Measurements from ENCODE around the gene BICDL1.

Gene BICDL1

GRCh38 chr12:120102189-120103043, 113.4 kb downstream of the BICDL1 start:
- H3K4me3 ChIP-seq (ENCODE audit: low read length): no peak overlapping the region
- no peak for TF ChIP-seq ZNF274 (IDR thresholded peaks at IDR 0.05; ENCODE audit: low read depth, low read length)

- no peak for TF ChIP-seq ZNF274 (IDR thresholded peaks at IDR 0.05; ENCODE audit: low read depth, low read length)
These were observed 114.0 kb downstream of the BICDL1 start for GRCh38 chr12:120103044-120103338.

GRCh38 chr12:120103371-120103770, 114.3 kb downstream of the BICDL1 start:
- no peak for TF ChIP-seq ZNF274 (IDR thresholded peaks at IDR 0.05; ENCODE audit: low read depth, low read length)
- H3K4me3 ChIP-seq (ENCODE audit: low read length): no peak overlapping the region

More at GRCh38 chr12:120103044-120103338, 114.0 kb downstream of the BICDL1 start:
- H3K4me3 ChIP-seq (ENCODE audit: low read length): no peak overlapping the region

GRCh38 chr12:120106151-120106550, 117.1 kb downstream of the BICDL1 start:
- no peak for TF ChIP-seq ZNF274 (IDR thresholded peaks at IDR 0.05; ENCODE audit: low read depth, low read length)
- H3K4me3 ChIP-seq (ENCODE audit: low read length): no peak overlapping the region

- peak overlapping the region; percentile 4; the same call in 1 of the 2 replicates for H3K4me3 ChIP-seq (ENCODE audit: low read length)
- no peak for TF ChIP-seq ZNF274 (IDR thresholded peaks at IDR 0.05; ENCODE audit: low read depth, low read length)
These were observed 120.7 kb downstream of the BICDL1 start for GRCh38 chr12:120109570-120110267.

- TF ChIP-seq ZNF274 (IDR thresholded peaks at IDR 0.05; ENCODE audit: low read depth, low read length): no peak
- peak overlapping the region; percentile 4; the same call in 1 of the 2 replicates for H3K4me3 ChIP-seq (ENCODE audit: low read length)
These were observed 121.8 kb downstream of the BICDL1 start for GRCh38 chr12:120110550-120111501.

GRCh38 chr12:120115066-120115465, 126.0 kb downstream of the BICDL1 start:
- H3K4me3 ChIP-seq (ENCODE audit: low read length): peak overlapping the region; percentile 99; the same call in 1 of the 2 replicates
- TF ChIP-seq ZNF274 (IDR thresholded peaks at IDR 0.05; ENCODE audit: low read depth, low read length): no peak

GRCh38 chr12:120115692-120116440, 126.8 kb downstream of the BICDL1 start:
- peak overlapping the region; percentile 99 for H3K4me3 ChIP-seq (ENCODE audit: low read length)
- TF ChIP-seq ZNF274 (IDR thresholded peaks at IDR 0.05; ENCODE audit: low read depth, low read length): no peak

- TF ChIP-seq ZNF274 (IDR thresholded peaks at IDR 0.05; ENCODE audit: low read depth, low read length): no peak
- peak within 1 kb of the TSS; percentile 99 for H3K4me3 ChIP-seq (ENCODE audit: low read length)
These were observed 127.4 kb downstream of the BICDL1 start, which contains the start of gene RAB35 for GRCh38 chr12:120116441-120116791. RAB35 (minus strand) TSS chr12:120116753; CDS start chr12:120116650, 103 bp downstream.

GRCh38 chr12:120116792-120117651, 128.0 kb downstream of the BICDL1 start:
- TF ChIP-seq ZNF274 (IDR thresholded peaks at IDR 0.05; ENCODE audit: low read depth, low read length): no peak
- H3K4me3 ChIP-seq (ENCODE audit: low read length): peak overlapping the region; percentile 99

GRCh38 chr12:120117961-120118320, 128.9 kb downstream of the BICDL1 start:
- peak overlapping the region; percentile 81 for H3K4me3 ChIP-seq (ENCODE audit: low read length)
- no peak for TF ChIP-seq ZNF274 (IDR thresholded peaks at IDR 0.05; ENCODE audit: low read depth, low read length)

GRCh38 chr12:120118321-120119061, 129.5 kb downstream of the BICDL1 start:
- H3K4me3 ChIP-seq (ENCODE audit: low read length): peak overlapping the region; percentile 81
- no peak for TF ChIP-seq ZNF274 (IDR thresholded peaks at IDR 0.05; ENCODE audit: low read depth, low read length)
